Measurements from ENCODE around the gene SNHG17.
"Not testable (repeated sequence)": the region's sequence is repeated elsewhere in the genome, so short reads cannot be mapped to it uniquely, and the experiment has no call there.

The SNHG17 gene

DNA sequence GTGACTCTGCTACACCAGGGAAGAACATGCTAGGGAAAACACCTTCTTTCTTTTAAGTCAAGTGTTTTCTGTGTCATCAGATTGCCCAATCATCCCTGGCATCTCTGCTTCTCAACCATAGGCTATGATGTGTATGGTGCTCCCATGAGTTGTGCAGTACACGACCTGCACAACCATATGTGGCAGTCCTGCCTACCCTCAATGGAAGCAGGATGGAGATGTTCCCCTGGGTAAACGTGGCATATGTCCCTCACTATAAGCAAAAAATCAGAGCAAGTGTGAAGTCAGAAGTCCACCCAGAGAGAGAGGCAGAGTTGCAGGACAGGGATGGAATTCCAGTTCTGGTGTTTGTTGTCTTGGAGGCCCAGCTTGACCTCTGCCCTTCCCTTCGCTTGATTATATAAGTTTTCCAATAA is 10.3 kb upstream of the SNHG17 start:
- H3K36me3 ChIP-seq (ENCODE audit: control insufficient read depth, insufficient read depth, low read length), result no peaks in the 10 kb centered on the region
- peaks cover 16% of the 10 kb centered on the region for H3K4me1 ChIP-seq (ENCODE audit: control insufficient read depth, insufficient read depth, low read length)
- H3K27me3 ChIP-seq (ENCODE audit: control insufficient read depth, insufficient read depth, low read length), result no peaks in the 10 kb centered on the region
- H3K4me3 ChIP-seq (ENCODE audit: low read length), result no peak overlapping the region
- no peak overlapping the region for H3K9ac ChIP-seq (ENCODE audit: low read length)
- H3K9me3 ChIP-seq (ENCODE audit: control insufficient read depth, low read length), result no peaks in the 10 kb centered on the region

DNA sequence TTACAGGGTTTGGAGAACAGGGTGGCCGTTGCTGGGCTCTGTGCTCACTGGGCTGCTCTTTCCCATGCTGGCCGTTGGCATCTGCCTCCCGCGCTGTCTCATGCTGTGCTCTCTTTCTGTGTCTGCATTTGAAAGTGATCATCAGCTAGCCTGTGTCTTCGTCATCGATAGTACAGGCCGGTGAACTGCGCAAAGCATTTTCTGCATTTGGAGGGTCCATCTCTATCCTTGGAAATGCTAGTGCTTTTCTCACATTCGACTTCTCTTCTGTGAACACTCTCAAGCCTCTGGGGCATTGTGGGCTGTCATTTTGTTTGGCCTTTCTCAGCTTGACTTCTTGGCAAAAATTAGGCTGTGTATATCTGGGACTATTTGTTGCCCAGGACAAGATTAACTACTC is 6.8 kb upstream of the SNHG17 start:
- no peaks in the 10 kb centered on the region for H3K27me3 ChIP-seq (ENCODE audit: control insufficient read depth, insufficient read depth, low read length)
- no peaks in the 10 kb centered on the region for H3K36me3 ChIP-seq (ENCODE audit: control insufficient read depth, insufficient read depth, low read length)
- no peak overlapping the region for H3K4me3 ChIP-seq (ENCODE audit: low read length)
- H3K4me1 ChIP-seq (ENCODE audit: control insufficient read depth, insufficient read depth, low read length), result no peaks in the 10 kb centered on the region
- H3K9me3 ChIP-seq (ENCODE audit: control insufficient read depth, low read length), result no peaks in the 10 kb centered on the region
- no peak overlapping the region for H3K9ac ChIP-seq (ENCODE audit: low read length)

DNA sequence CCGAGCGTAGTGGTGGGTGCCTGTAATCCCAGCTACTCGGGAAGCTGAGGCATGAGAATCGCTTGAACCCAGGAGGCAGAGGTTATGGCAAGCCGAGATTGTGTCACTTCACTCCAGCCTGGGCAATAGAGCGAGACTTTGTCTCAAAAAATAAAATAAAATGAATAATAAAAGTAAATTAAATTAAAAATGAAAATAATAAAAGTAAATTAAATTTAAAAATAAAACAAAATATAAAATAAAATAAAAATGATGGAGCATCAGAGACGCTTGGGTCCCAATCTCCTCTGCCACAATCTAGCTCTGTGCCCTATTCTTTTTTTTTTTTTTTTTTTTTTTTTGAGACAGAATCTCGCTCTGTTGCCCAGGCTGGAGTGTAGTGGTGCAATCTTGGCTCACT is 6.0 kb upstream of the SNHG17 start:
- H3K4me3 ChIP-seq (ENCODE audit: low read length); H3K4me1 ChIP-seq (ENCODE audit: control insufficient read depth, insufficient read depth, low read length); H3K27me3 ChIP-seq (ENCODE audit: control insufficient read depth, insufficient read depth, low read length); H3K9me3 ChIP-seq (ENCODE audit: control insufficient read depth, low read length); H3K36me3 ChIP-seq (ENCODE audit: control insufficient read depth, insufficient read depth, low read length); H3K9ac ChIP-seq (ENCODE audit: low read length): not testable (repeated sequence)

DNA sequence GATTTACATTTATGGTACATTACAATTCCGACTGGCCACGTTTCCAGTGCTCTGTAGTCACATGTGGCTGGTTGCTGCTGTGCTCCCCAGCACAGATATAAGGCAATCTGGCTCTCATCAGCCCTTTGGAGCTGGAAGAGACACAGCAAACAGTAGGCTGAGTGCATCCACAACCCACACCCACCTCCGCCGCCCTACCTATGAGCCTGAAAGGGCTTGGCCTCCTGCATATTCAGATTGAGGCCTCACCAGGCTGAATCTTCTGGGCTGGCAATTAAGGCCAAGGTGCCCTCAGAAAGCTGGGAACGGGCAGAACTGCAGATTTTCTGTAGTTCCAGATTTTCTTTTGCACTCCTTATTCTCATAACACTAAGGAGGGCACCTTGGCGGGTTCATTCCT is 2.7 kb upstream of the SNHG17 start:
- Histone ChIP-seq H3K27me3 (ENCODE audit: control insufficient read depth, insufficient read depth, low read length) (no peaks in the 10 kb centered on the region), H3K9ac (ENCODE audit: low read length) (no peak overlapping the region), H3K9me3 (ENCODE audit: control insufficient read depth, low read length) (no peaks in the 10 kb centered on the region)

DNA sequence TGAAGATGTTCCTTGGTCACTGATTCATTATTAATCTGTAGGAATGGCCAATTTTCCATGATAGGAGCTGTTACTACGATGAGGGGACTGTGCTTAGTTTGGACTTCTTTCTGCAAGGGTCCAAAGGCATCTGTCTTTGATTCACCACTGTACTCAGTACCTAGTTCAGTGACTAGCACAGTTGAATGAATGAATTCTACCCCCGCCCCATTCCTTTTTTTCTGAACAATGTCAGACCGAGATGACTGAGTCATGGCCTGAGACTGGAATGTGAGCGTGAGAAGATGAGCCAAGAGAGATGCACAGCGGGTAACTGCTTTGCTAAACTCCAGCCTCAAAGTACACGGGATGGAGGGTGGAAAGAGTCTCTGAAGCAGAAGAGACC is 419 bp upstream of the SNHG17 start:
- Histone ChIP-seq H3K27me3 (ENCODE audit: control insufficient read depth, insufficient read depth, low read length) (no peaks in the 10 kb centered on the region), H3K4me1 (ENCODE audit: control insufficient read depth, insufficient read depth, low read length) (peaks cover 8% of the 10 kb centered on the region), H3K9ac (ENCODE audit: low read length) (no peak overlapping the region), H3K4me3 (ENCODE audit: low read length) (no peak overlapping the region), H3K9me3 (ENCODE audit: control insufficient read depth, low read length) (no peaks in the 10 kb centered on the region), H3K36me3 (ENCODE audit: control insufficient read depth, insufficient read depth, low read length) (peaks cover 10% of the 10 kb centered on the region)

More for the DNA sequence above, 2.7 kb upstream of the SNHG17 start:
- H3K36me3 ChIP-seq (ENCODE audit: control insufficient read depth, insufficient read depth, low read length), result peaks cover 4% of the 10 kb centered on the region
- no peak overlapping the region for H3K4me3 ChIP-seq (ENCODE audit: low read length)
- H3K4me1 ChIP-seq (ENCODE audit: control insufficient read depth, insufficient read depth, low read length), result peaks cover 8% of the 10 kb centered on the region

DNA sequence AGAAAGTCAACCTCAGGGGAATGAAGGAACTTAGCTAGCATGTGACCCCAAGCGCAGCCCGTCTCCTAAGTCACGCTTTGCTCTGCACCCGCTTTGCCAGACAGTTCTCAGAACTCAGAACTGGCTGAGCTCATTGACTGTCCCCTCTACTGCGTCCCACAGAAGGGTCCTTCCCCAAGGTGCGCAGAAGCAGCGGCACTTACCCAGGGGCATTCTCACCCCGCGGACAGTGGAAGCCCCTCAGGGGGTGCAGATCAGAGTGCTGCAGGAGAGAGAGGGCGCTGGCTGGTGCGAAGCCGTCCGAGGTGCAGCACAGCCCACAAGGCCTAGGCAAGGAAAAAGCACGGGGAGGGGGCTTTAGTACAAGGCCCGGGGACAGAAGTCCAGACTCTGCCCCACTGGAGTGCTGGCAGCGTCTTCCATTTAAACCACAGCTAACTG is 807 bp downstream of the SNHG17 start:
- Histone ChIP-seq H3K4me3 (ENCODE audit: low read length) (peak overlapping the region; percentile 58), H3K9me3 (ENCODE audit: control insufficient read depth, low read length) (no peaks in the 10 kb centered on the region), H3K36me3 (ENCODE audit: control insufficient read depth, insufficient read depth, low read length) (peaks cover 10% of the 10 kb centered on the region), H3K9ac (ENCODE audit: low read length) (peak overlapping the region; percentile 85), H3K27me3 (ENCODE audit: control insufficient read depth, insufficient read depth, low read length) (no peaks in the 10 kb centered on the region), H3K4me1 (ENCODE audit: control insufficient read depth, insufficient read depth, low read length) (peaks cover 11% of the 10 kb centered on the region)

DNA sequence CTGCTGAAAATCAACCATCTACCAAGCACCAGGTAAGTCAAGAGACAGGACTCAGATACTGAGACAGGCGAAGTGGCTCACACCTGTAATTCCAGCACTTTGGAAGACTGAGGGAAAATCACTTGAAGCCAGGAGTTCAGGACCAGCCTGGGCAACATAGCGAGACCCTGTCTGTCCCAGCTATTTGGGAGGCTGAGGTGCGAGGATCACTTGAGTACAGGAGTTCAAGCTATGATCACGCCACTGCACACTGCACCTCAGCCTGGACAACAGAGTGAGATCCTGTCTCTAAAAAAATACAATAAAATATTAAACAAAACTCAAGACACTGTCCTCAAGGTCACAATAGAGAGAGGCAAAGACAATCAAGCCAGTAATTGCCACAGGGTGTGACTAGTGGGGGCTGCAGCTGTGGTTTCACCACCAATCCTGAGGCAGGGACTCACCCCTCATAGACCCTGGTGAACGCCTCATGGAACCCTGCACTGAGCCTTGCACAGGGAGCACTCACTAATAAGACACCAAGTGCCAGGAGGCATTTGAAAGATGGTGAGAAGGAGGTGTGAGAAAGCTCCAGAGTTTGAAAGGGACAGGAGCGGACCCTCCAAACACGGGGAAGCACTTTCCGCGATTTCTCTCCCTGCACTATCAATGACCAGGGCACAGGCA is 1.7 kb downstream of the SNHG17 start:
- Histone ChIP-seq H3K36me3 (ENCODE audit: control insufficient read depth, insufficient read depth, low read length) (peaks cover 10% of the 10 kb centered on the region), H3K4me3 (ENCODE audit: low read length) (peak overlapping the region; percentile 58), H3K9ac (ENCODE audit: low read length) (peak overlapping the region; percentile 85), H3K27me3 (ENCODE audit: control insufficient read depth, insufficient read depth, low read length) (no peaks in the 10 kb centered on the region), H3K9me3 (ENCODE audit: control insufficient read depth, low read length) (no peaks in the 10 kb centered on the region), H3K4me1 (ENCODE audit: control insufficient read depth, insufficient read depth, low read length) (peaks cover 18% of the 10 kb centered on the region)

DNA sequence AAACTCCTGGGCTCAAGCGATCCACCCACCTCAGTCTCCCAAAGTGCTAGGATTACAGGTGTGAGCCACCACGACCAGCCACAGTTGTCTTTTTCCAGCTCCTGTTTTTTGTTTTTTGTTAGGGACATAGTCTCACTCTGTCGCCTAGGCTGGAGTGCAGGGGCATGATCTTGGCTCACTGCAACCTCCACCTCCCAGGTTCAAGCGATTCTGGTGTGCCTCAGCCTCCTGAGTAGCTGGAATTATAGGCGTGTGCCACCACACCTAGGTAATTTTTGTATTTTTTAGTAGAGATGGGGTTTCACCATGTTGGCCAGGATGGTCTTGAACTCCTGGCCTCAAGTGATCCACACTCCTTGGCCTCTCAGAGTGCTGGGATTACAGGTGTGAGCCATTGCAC is 2.3 kb downstream of the SNHG17 start:
- H3K36me3 ChIP-seq (ENCODE audit: control insufficient read depth, insufficient read depth, low read length), result peaks cover 10% of the 10 kb centered on the region
- H3K9me3 ChIP-seq (ENCODE audit: control insufficient read depth, low read length); H3K4me3 ChIP-seq (ENCODE audit: low read length); H3K9ac ChIP-seq (ENCODE audit: low read length); H3K27me3 ChIP-seq (ENCODE audit: control insufficient read depth, insufficient read depth, low read length): not testable (repeated sequence)
- H3K4me1 ChIP-seq (ENCODE audit: control insufficient read depth, insufficient read depth, low read length), result peaks cover 18% of the 10 kb centered on the region

DNA sequence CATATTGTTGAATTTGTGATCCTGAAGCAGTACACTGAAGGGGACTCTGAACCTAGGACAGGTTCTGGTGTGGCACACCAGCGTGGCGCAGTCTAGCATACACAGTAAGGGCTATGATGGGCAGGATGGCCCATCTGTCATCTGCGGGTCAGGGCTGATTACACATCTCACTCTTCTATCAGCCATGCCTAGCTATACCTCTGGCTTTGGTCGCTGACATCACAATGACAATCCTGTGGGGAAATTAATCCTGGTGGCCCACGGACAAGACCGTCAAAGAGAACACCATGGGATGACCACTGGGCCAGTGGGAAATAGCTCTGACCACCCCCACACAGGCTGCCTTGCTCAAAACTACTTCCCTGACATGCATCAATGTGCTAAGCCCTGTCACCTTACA is 2.8 kb downstream of the SNHG17 start:
- Histone ChIP-seq H3K36me3 (ENCODE audit: control insufficient read depth, insufficient read depth, low read length) (peaks cover 10% of the 10 kb centered on the region), H3K9ac (ENCODE audit: low read length) (no peak overlapping the region), H3K4me1 (ENCODE audit: control insufficient read depth, insufficient read depth, low read length) (peaks cover 18% of the 10 kb centered on the region), H3K4me3 (ENCODE audit: low read length) (no peak overlapping the region), H3K9me3 (ENCODE audit: control insufficient read depth, low read length) (no peaks in the 10 kb centered on the region), H3K27me3 (ENCODE audit: control insufficient read depth, insufficient read depth, low read length) (no peaks in the 10 kb centered on the region)

DNA sequence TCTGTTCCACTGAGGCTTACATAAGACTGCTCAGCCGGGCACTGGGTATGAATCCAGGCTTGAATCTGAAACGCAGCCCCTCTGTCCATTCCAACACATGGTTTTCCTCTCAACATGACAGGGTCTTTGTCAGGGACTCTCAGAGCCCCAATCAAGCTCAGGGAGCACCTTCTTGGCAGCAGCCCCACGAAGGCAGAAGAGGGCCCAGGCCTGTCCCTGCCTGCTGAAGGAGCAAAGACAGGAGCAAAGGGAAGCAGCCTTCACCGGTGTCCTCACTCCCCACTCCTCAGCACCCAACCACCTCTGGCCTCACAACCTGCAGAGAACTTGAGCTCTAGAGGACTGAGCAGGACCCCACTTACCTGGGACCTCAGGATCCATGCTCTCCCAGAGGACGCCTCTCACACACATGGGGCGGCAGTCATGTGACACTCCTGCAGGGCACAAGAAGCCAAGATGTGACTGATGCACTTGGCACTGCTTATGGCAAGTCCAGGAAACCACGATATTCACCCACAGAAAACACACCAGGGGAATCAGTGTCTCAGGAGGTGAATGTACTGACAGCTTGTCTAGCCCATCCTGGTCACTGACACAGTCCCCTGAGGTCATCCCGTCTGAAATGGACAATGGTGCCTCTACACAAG is 4.3 kb downstream of the SNHG17 start:
- H3K36me3 ChIP-seq (ENCODE audit: control insufficient read depth, insufficient read depth, low read length), result peaks cover 10% of the 10 kb centered on the region
- H3K9me3 ChIP-seq (ENCODE audit: control insufficient read depth, low read length), result no peaks in the 10 kb centered on the region
- no peak overlapping the region for H3K9ac ChIP-seq (ENCODE audit: low read length)
- no peak overlapping the region for H3K4me3 ChIP-seq (ENCODE audit: low read length)
- H3K27me3 ChIP-seq (ENCODE audit: control insufficient read depth, insufficient read depth, low read length), result no peaks in the 10 kb centered on the region
- H3K4me1 ChIP-seq (ENCODE audit: control insufficient read depth, insufficient read depth, low read length), result peaks cover 18% of the 10 kb centered on the region

DNA sequence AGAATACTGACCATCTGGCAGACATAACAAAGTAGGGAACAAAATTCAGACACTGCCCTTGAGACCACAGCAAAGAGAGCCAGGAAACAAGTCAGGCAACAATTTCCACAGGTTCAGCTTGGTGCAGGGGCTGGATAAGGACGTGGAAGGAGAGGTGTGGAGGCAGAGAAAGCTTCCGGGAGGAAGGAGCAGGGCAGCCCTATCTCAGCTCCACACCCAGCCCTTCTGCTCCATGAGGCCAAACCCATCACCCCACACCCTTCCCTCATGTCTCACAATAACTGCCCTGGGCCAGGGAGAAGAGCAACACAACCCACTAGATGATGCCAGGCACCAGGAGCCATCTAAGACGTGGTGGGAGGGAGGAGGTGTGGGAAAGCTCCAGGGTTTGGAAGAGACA is 5.8 kb downstream of the SNHG17 start:
- no peak overlapping the region for H3K9ac ChIP-seq (ENCODE audit: low read length)
- no peaks in the 10 kb centered on the region for H3K27me3 ChIP-seq (ENCODE audit: control insufficient read depth, insufficient read depth, low read length)
- H3K9me3 ChIP-seq (ENCODE audit: control insufficient read depth, low read length), result no peaks in the 10 kb centered on the region
- H3K4me3 ChIP-seq (ENCODE audit: low read length), result no peak overlapping the region
- H3K36me3 ChIP-seq (ENCODE audit: control insufficient read depth, insufficient read depth, low read length), result peaks cover 21% of the 10 kb centered on the region
- peaks cover 17% of the 10 kb centered on the region for H3K4me1 ChIP-seq (ENCODE audit: control insufficient read depth, insufficient read depth, low read length)

DNA sequence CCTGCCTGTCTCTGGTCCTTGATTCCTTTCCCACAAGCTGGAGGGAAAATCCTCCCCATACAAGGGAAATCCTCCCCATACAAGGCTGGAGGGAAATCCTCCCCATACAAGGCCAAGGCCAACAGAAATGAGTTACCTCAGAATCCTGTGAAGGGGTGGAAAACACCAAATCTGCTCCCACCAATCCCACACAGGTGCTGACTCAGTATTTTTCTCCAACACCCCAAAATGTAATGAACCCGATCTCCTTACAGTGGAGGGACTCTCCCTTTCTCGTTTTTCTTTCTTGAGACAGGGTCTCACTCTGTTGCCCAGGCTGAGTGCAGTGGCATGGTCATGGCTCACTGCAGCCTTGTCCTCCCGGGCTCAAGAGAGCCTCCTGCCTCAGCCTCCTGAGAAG is 6.3 kb downstream of the SNHG17 start:
- Histone ChIP-seq H3K9me3 (ENCODE audit: control insufficient read depth, low read length) (no peaks in the 10 kb centered on the region), H3K36me3 (ENCODE audit: control insufficient read depth, insufficient read depth, low read length) (peaks cover 20% of the 10 kb centered on the region), H3K4me1 (ENCODE audit: control insufficient read depth, insufficient read depth, low read length) (peaks cover 12% of the 10 kb centered on the region), H3K27me3 (ENCODE audit: control insufficient read depth, insufficient read depth, low read length) (no peaks in the 10 kb centered on the region), H3K4me3 (ENCODE audit: low read length) (no peak overlapping the region), H3K9ac (ENCODE audit: low read length) (no peak overlapping the region)
